Retinal pigment epithelial cell (primary cell): Measurements from ENCODE around the gene CPVL.

Experiments used
- DNase-seq: peaks from one replicate; pipeline ENCODE4 v3.0.0-alpha.2; 2010; ENCODE audit warnings: low read depth
- H3K4me3 ChIP-seq: 2 replicates; pipeline ENCODE4 v1.5.1; 2011; ENCODE audit warnings: mild to moderate bottlenecking, low read length, control low read depth, moderate library complexity
- CTCF ChIP-seq: conservative IDR thresholded peaks from 2 replicates; pipeline ENCODE4 v1.5.1; 2011; ENCODE audit warnings: low read depth, low read length, control low read depth, inconsistent platforms

Gene CPVL

DNA sequence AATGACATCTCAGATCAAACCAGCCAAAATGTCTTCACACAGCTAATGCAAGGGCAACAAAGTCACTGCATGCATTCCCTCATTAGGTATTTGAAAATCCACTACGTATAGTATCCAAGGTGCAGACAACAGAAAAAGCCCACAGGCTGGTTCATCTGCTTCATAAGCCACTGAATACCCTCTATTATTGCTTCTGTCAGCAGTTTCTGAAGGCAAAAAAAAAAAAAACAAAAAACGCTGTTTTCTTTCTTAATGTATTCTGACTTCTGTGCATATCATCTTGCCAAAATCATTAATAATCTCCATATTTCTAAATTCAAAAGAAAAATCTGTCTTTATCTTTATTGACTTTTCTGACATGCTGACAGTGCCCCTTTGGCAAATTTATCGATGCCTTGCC, 13.4 kb downstream of the CPVL start:
- TF ChIP-seq CTCF: no peak
- H3K4me3 ChIP-seq: no peak overlapping the region
- DNase-seq: no peak

DNA sequence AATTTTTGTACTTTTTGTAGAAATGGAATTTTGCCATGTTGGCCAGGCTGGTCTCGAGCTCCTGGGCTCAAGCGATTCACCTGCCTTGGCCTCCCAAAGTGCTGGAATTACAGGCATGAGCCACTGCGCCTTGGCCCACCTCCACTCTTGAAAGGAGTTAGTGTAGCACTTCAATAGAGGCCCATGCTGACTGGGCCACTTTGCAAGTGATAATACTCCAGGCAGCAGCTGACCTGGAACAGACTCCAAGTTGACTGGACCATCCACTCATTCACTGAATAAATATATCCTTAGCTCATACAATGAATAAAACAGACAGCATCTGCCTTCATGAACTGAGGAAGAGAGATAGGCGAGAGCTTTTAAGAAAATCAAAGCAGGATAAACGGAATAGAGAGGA, 14.7 kb downstream of the CPVL start:
- TF ChIP-seq CTCF: no peak
- no peak overlapping the region for H3K4me3 ChIP-seq
- DNase-seq: no peak

GRCh38 chr7:29130096-29130495, 16.2 kb downstream of the CPVL start:
- no peak for TF ChIP-seq CTCF
- H3K4me3 ChIP-seq: no peak overlapping the region
- DNase-seq: no peak

GRCh38 chr7:29127527-29127926, 18.8 kb downstream of the CPVL start:
- H3K4me3 ChIP-seq: no peak overlapping the region
- no peak for DNase-seq
- no peak for TF ChIP-seq CTCF

- no peak for TF ChIP-seq CTCF
- no peak overlapping the region for H3K4me3 ChIP-seq
- DNase-seq: no peak
Observed at GRCh38 chr7:29126804-29127203, 19.5 kb downstream of the CPVL start.

DNA sequence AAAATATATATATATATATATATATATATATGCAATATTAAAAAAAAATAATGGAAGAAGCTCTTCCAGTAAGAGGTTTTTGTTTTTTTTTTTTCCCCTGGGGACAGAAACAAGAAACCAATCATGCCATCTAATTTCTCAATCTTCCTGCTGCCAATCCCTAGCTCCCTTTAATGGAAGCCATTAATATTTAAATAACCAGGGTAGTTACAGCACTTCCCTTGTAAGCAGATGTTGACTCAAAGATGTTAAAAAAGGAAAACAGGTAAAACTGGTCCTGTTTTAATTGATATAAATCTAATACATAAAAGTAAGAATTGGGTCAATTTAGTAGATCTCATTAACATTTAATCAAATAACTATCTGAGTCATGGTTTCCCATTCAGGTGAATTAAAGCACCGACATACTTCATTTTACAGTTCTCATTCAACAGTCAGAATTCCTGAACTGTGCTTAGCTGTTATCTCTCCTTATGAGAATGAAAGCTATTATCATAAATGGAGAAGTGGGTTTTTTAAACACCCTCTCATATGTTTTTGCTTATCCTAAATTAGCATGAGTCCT, 22.6 kb downstream of the CPVL start:
- TF ChIP-seq CTCF: no peak
- no peak overlapping the region for H3K4me3 ChIP-seq
- no peak for DNase-seq

DNA sequence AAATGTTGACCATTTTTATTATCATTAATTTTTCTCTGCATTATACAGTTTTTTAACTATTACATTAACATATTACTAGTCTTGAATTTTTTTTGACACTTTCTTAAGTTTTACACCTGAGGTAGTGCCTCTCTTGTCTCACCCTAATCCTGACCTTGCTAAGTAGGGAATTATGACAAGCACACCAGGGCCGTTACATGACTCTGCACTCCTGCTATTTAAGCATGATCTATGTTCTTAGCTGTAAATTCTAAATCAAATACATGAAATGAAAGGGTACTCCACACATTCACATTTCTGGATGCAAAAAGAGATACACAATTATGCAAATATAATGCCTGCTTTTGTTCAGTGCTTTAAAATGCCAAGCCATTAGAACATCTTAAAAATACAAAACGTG, 23.6 kb downstream of the CPVL start:
- TF ChIP-seq CTCF: no peak
- no peak for DNase-seq
- H3K4me3 ChIP-seq: no peak overlapping the region
